ENCODE results near the gene CCDC6. TPM values are rescaled to one million over a fixed set of nuclear protein-coding genes. Genes with fewer than 3 reads are reported as not detected.
"Not testable (repeated sequence)": the region's sequence is repeated elsewhere in the genome, so short reads cannot be mapped to it uniquely, and the experiment has no call there.

Gene CCDC6
- total and polyA plus RNA-seq, 12 donors, result 4.4 to 22.8 (median 17.0) TPM

GRCh38 chr10:59887006-59887405 is 19.4 kb downstream of the CCDC6 start:
- no peak overlapping the region for H3K4me3 ChIP-seq
- no peaks in the 10 kb centered on the region for H3K9me3 ChIP-seq
- no peak overlapping the region for H3K27ac ChIP-seq
- peaks cover 0 to 10% (median 0%) of the 10 kb centered on the region in 9 donors for H3K36me3 ChIP-seq
- WGBS, 2 donors, result 85 to 87% methylated on average over 5 of the region's 5 CpGs
- TF ChIP-seq CTCF (IDR thresholded peaks at IDR 0.05), result no peak
- DNase-seq (no peak), ATAC-seq (no peak)
- intact Hi-C loops (cut with DNase I), result no loop called here
- H3K4me1 ChIP-seq, result peaks cover 0 to 65% (median 25%) of the 10 kb centered on the region in 9 donors
- H3K27me3 ChIP-seq, result no peaks in the 10 kb centered on the region

- ATAC-seq, result peak in 2 of 8 donors; percentile 35 to 48
Observed at GRCh38 chr10:59885430-59886134, 20.8 kb downstream of the CCDC6 start.

GRCh38 chr10:59884893-59885292 is 21.5 kb downstream of the CCDC6 start:
- DNase-seq; H3K9me3 ChIP-seq; ATAC-seq; H3K27ac ChIP-seq; H3K4me3 ChIP-seq; intact Hi-C loops (cut with DNase I); H3K27me3 ChIP-seq; H3K36me3 ChIP-seq: not testable (repeated sequence)
- peaks cover 0 to 48% (median 14%) of the 10 kb centered on the region in 9 donors for H3K4me1 ChIP-seq
- 95 to 96% methylated on average over 8 of the region's 8 CpGs for WGBS, 2 donors

More at GRCh38 chr10:59885430-59886134, 20.8 kb downstream of the CCDC6 start:
- Histone ChIP-seq H3K27me3 (no peaks in the 10 kb centered on the region), H3K27ac (no peak overlapping the region), H3K4me1 (peaks cover 0 to 53% (median 14%) of the 10 kb centered on the region in 9 donors), H3K9me3 (no peaks in the 10 kb centered on the region), H3K4me3 (no peak overlapping the region), H3K36me3 (peaks cover 0 to 10% (median 0%) of the 10 kb centered on the region in 9 donors)
- WGBS, 2 donors, result 60 to 71% methylated on average over 8 of the region's 8 CpGs
- DNase-seq, result no peak
- TF ChIP-seq CTCF (IDR thresholded peaks at IDR 0.05), result no peak
- intact Hi-C loops (cut with DNase I), result no loop called here

GRCh38 chr10:59881640-59882039 is 24.7 kb downstream of the CCDC6 start:
- no peak overlapping the region for H3K4me3 ChIP-seq
- ATAC-seq (no peak), DNase-seq (no peak)
- WGBS, 2 donors, result 70 to 75% methylated on average over 5 of the region's 6 CpGs
- no peak overlapping the region for H3K27ac ChIP-seq
- TF ChIP-seq CTCF (IDR thresholded peaks at IDR 0.05), result no peak
- H3K9me3 ChIP-seq, result no peaks in the 10 kb centered on the region
- peaks cover 0 to 60% (median 25%) of the 10 kb centered on the region in 9 donors for H3K4me1 ChIP-seq
- intact Hi-C loops (cut with DNase I), result no loop called here
- H3K27me3 ChIP-seq, result no peaks in the 10 kb centered on the region
- H3K36me3 ChIP-seq, result no peaks in the 10 kb centered on the region

GRCh38 chr10:59880971-59881510 is 25.3 kb downstream of the CCDC6 start:
- ATAC-seq, result peak in 1 of 8 donors; percentile 38
- WGBS, 2 donors, result 74 to 76% methylated on average over 6 of the region's 6 CpGs
- no peak overlapping the region for H3K27ac ChIP-seq
- H3K9me3 ChIP-seq, result no peaks in the 10 kb centered on the region
- intact Hi-C loops (cut with DNase I), result no loop called here
- TF ChIP-seq CTCF (IDR thresholded peaks at IDR 0.05), result no peak
- H3K4me3 ChIP-seq, result no peak overlapping the region
- no peaks in the 10 kb centered on the region for H3K27me3 ChIP-seq
- peaks cover 0 to 54% (median 19%) of the 10 kb centered on the region in 9 donors for H3K4me1 ChIP-seq
- DNase-seq, result no peak
- no peaks in the 10 kb centered on the region for H3K36me3 ChIP-seq
